HepG2 (cell line): Measurements from ENCODE around the gene ZNF554. TPM values are rescaled to one million over a fixed set of nuclear protein-coding genes. Genes with fewer than 3 reads are reported as not detected.

Experiments used
- ATAC-seq: fragments of 200-7000 bp; cut with Tn5 transposase; 3 replicates; pipeline ENCODE4 v1.9.1; 2020; ENCODE audit warnings: mild to moderate bottlenecking, moderate library complexity
- BruUV-seq: library from RNA; stranded (reverse); fragments of 400-500 nt; replicated peaks from 2 replicates; lab custom pipeline; 2021; lab: Mats Ljungman, UMichigan
- CTCF ChIA-PET: fragments of 300-600 bp; formaldehyde crosslinking; extraction: SDS; loops from one replicate; lab custom pipeline; 2021; ENCODE audit warnings: low total read pairs, inconsistent platforms, low intra/inter-chr PET ratio; lab: Yijun Ruan, JAX
- POLR2A ChIA-PET: fragments of 350-600 bp; sonication (Branson Sonifier 250); formaldehyde crosslinking; loops from one replicate; lab custom pipeline; 2020; ENCODE audit warnings: antibody characterized with exemption, inconsistent platforms; lab: Yijun Ruan, JAX
- DNase-seq: peaks from one replicate; pipeline ENCODE4 v3.0.0-alpha.2; 2015; ENCODE audit warnings: low spot score
- FAIRE-seq: peaks from 3 replicates; lab custom pipeline; 2011; peaks lifted over from hg19 to GRCh38; lab: Jason Lieb, UNC
- H2AFZ ChIP-seq: one replicate; pipeline ENCODE4 v1.6.1; 2011; ENCODE audit warnings: low read length, inconsistent platforms
- H3K27ac ChIP-seq: fragments of 300-600 bp; 3 replicates; pipeline ENCODE4 v1.8.0; 2011; ENCODE audit warnings: mixed run types, mild to moderate bottlenecking, mixed read lengths, low read length, inconsistent platforms; ENCODE audit not compliant: insufficient read depth; ENCODE audit errors: extremely low read length
- H3K27me3 ChIP-seq, 2 experiments: fragments of 200-600 bp in 1 of 2; 2 replicates in 1 of 2; 3 replicates in 1 of 2; pipeline versions ENCODE4 v1.6.0 to v1.8.0; 2011; ENCODE audit warnings: low read length in 2 of 2, mild to moderate bottlenecking in 2 of 2, moderate library complexity in 2 of 2, inconsistent platforms in 1 of 2; ENCODE audit not compliant: insufficient read depth in 2 of 2, control insufficient read depth in 1 of 2
- H3K36me3 ChIP-seq, 2 experiments: fragments of 200-600 bp in 1 of 2; replicated peaks in 1 of 2; 2 replicates in 1 of 2; 3 replicates in 1 of 2; pipeline versions ENCODE4 v1.5.1 to v1.8.0; 2011; ENCODE audit warnings: low read length in 2 of 2, inconsistent platforms in 1 of 2; ENCODE audit not compliant: insufficient read depth in 2 of 2, control insufficient read depth in 1 of 2
- H3K4me1 ChIP-seq: 2 replicates; pipeline ENCODE4 v1.5.1; 2012; ENCODE audit warnings: low read length, inconsistent platforms; ENCODE audit not compliant: insufficient read depth
- H3K4me2 ChIP-seq: 2 replicates; pipeline ENCODE4 v1.6.0; 2011; ENCODE audit warnings: low read depth, low read length, inconsistent platforms
- H3K4me3 ChIP-seq, 3 experiments: fragments of 200-600 bp in 1 of 3; sonication (generic), shearing (Covaris generic) in 1 of 3; replicated peaks in 1 of 3; 2 replicates each; pipeline ENCODE4 v1.5.1; 2011 to 2016; ENCODE audit warnings: low read length in 3 of 3, inconsistent platforms in 2 of 3, low read depth in 2 of 3, mild to moderate bottlenecking in 2 of 3, control low read depth in 1 of 3, mixed read lengths in 1 of 3; ENCODE audit not compliant: insufficient read depth in 1 of 3
- H3K79me2 ChIP-seq: one replicate; pipeline ENCODE4 v1.6.1; 2011; ENCODE audit warnings: low read length, inconsistent platforms; ENCODE audit not compliant: insufficient read depth
- H3K9ac ChIP-seq: 2 replicates; pipeline ENCODE4 v1.6.0; 2011; ENCODE audit warnings: mild to moderate bottlenecking, low read depth, low read length, inconsistent platforms; ENCODE audit not compliant: insufficient read depth
- H3K9me3 ChIP-seq: 2 replicates; pipeline ENCODE4 v1.5.1; 2012; ENCODE audit warnings: mild to moderate bottlenecking, low read length
- H4K20me1 ChIP-seq: 2 replicates; pipeline ENCODE4 v1.6.0; 2011; ENCODE audit warnings: inconsistent platforms, mild to moderate bottlenecking, low read length, moderate library complexity; ENCODE audit not compliant: insufficient read depth
- CCAR2 ChIP-seq: fragments of 200-400 bp; formaldehyde crosslinking; optimal IDR thresholded peaks from 2 replicates; pipeline ENCODE3; 2018; ENCODE audit warnings: low read depth, mild to moderate bottlenecking, low read length, moderate library complexity
- GZF1 ChIP-seq: sonication (generic); formaldehyde crosslinking; IDR thresholded peaks from 2 replicates; pipeline ENCODE4 v1.5.1; 2020; ENCODE audit warnings: mild to moderate bottlenecking, missing genetic modification reagents
- MTA1 ChIP-seq: sonication (generic); formaldehyde crosslinking; IDR thresholded peaks from 2 replicates; pipeline ENCODE4 v1.4.0; 2020; ENCODE audit warnings: missing genetic modification reagents, mild to moderate bottlenecking, borderline replicate concordance
- MXD4 ChIP-seq: IDR thresholded peaks from 2 replicates; pipeline ENCODE4 v1.6.1; 2016; ENCODE audit warnings: mild to moderate bottlenecking, missing biosample characterization, missing genetic modification reagents
- NFATC3 ChIP-seq: sonication (generic); formaldehyde crosslinking; IDR thresholded peaks from 2 replicates; pipeline ENCODE4 v1.5.1; 2020; ENCODE audit warnings: mild to moderate bottlenecking, missing genetic modification reagents
- SMAD9 ChIP-seq: sonication (generic); formaldehyde crosslinking; IDR thresholded peaks from 2 replicates; pipeline ENCODE4 v1.5.1; 2020; ENCODE audit warnings: mild to moderate bottlenecking, missing genetic modification reagents
- SRSF4 ChIP-seq: fragments of 200-400 bp; formaldehyde crosslinking; IDR thresholded peaks from one replicate; pipeline ENCODE4 v1.6.1; 2018; ENCODE audit warnings: mild to moderate bottlenecking, low read depth, low read length, moderate library complexity; ENCODE audit not compliant: poor library complexity, severe bottlenecking
- TCF7L2 ChIP-seq: IDR thresholded peaks from 2 replicates; pipeline ENCODE4 v1.6.1; 2011; ENCODE audit warnings: mild to moderate bottlenecking, low read depth, low read length, moderate library complexity
- ZFP41 ChIP-seq: sonication (generic); formaldehyde crosslinking; IDR thresholded peaks from 2 replicates; pipeline ENCODE4 v1.4.0; 2020; ENCODE audit warnings: mild to moderate bottlenecking, missing genetic modification reagents, borderline replicate concordance
- ZMAT3 ChIP-seq: sonication (generic); formaldehyde crosslinking; conservative IDR thresholded peaks from 2 replicates; pipeline ENCODE4 v1.7.0; 2021; ENCODE audit warnings: missing genetic modification reagents
- ZNF264 ChIP-seq: sonication (generic); formaldehyde crosslinking; IDR thresholded peaks from 2 replicates; pipeline ENCODE4 v1.4.0; 2020; ENCODE audit warnings: missing genetic modification reagents
- ZNF343 ChIP-seq: sonication (generic); formaldehyde crosslinking; IDR thresholded peaks from 2 replicates; pipeline ENCODE4 v1.4.0; 2020; ENCODE audit warnings: mild to moderate bottlenecking, missing genetic modification reagents
- ZNF468 ChIP-seq: sonication (generic); formaldehyde crosslinking; IDR thresholded peaks from 2 replicates; pipeline ENCODE4 v1.8.0; 2022; ENCODE audit warnings: mild to moderate bottlenecking, moderate library complexity, missing genetic modification reagents
- ZNF496 ChIP-seq: sonication (generic); formaldehyde crosslinking; IDR thresholded peaks from 2 replicates; pipeline ENCODE4 v1.8.1; 2023; ENCODE audit warnings: mild to moderate bottlenecking, moderate library complexity, missing genetic modification reagents; ENCODE audit not compliant: insufficient replicate concordance
- ZNF564 ChIP-seq: sonication (generic); formaldehyde crosslinking; IDR thresholded peaks from 2 replicates; pipeline ENCODE4 v1.8.1; 2023; ENCODE audit warnings: mild to moderate bottlenecking, missing genetic modification reagents
- ZNF780A ChIP-seq: sonication (generic); formaldehyde crosslinking; IDR thresholded peaks from 2 replicates; pipeline ENCODE4 v1.8.0; 2022; ENCODE audit warnings: mild to moderate bottlenecking, missing genetic modification reagents, moderate library complexity
- ZNF788 ChIP-seq: sonication (generic); formaldehyde crosslinking; IDR thresholded peaks from 2 replicates; pipeline ENCODE4 v1.5.0; 2020; ENCODE audit warnings: mild to moderate bottlenecking, missing genetic modification reagents, borderline replicate concordance
- WGBS: methylation state at CpG from one replicate; pipeline ENCODE4 v1.1.6; 2017; ENCODE audit warnings: low lambda C conversion rate; 5-methylcytosine and 5-hydroxymethylcytosine counted together
- in situ Hi-C: cut with HindIII; loops from 2 replicates; pipeline ENCODE4 v1.10.0; 2017; ENCODE audit warnings: low pct_unique_long_range_greater_than_20kb; ENCODE audit not compliant: extremely low pct_ligation_motif_present
- intact Hi-C: fragments of 100-400 bp; cut with micrococcal nuclease; formaldehyde crosslinking; loops from one replicate; pipeline ENCODE4 v1.10.0; 2022; ENCODE audit not compliant: unreplicated experiment
- polyA plus RNA-seq, 8 experiments: library from polyadenylated mRNA; depleted of rRNA in 3 of 8; stranded (reverse) in 7 of 8; unstranded in 1 of 8; fragments of >200 nt; fragmentation: Illumina TruSeq in 4 of 8; extraction: Trizol in 4 of 8; gene quantifications; 2 replicates each; pipeline versions ENCODE4 v1.2.1 to v1.2.3, GENCODE V29; 2011 to 2016; ENCODE audit warnings: low read depth in 4 of 8, missing spikeins in 1 of 8, mixed read lengths in 1 of 8; ENCODE audit not compliant: insufficient read depth in 1 of 8
- total RNA-seq, 5 experiments: library from RNA; depleted of rRNA; stranded (reverse); fragments of >200 nt; fragmentation: Illumina TruSeq; extraction: Trizol; gene quantifications; 2 replicates each; pipeline ENCODE4 v1.2.3, GENCODE V29; 2016; ENCODE audit warnings: low read depth in 1 of 5

ZNF554 gene
- total and polyA plus RNA-seq, 2 of the 13 experiments (the other 11 are each of a cell fraction or from before 2014, with no cell fraction given): 2.2 to 2.7 TPM

DNA sequence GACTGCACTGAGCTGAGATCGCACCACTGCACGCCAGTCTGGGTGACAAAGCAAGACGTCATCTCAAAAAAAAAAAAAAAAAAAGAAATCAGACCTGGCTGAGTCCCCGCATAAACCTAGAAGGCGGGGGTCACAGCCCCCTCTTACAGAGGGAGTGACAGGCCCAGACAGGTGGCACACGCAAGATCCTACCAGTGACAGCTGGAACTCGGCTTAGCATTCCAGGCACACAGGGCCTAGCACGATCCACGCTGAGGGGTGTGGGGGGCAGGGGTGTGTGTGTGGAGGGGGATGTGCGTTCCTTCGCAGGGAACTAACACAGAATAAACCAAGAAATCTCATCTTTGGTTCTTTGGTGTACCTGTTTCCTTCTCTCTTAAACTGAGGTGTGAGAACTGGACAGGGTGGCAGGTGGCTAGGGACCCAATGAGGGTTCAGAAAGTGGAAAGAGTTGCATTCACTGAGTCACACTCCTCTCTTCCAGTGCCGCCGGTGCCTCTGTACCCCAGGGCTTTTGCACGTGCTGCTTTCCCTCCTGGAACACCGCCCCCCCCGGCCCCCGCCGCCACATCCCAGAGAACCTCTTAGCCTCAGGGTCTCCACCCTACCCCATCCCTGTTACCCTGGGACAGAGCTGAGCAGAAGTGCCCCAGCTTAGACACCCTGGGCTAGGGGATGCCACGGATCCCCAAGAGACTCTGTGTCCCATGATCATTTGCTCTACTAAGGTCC lies 41.5 kb upstream of the ZNF554 start:
- no peak overlapping the region for H3K4me2 ChIP-seq
- no peak overlapping the region for H3K9ac ChIP-seq
- H3K27ac ChIP-seq: no peak overlapping the region
- 94% methylated on average over 19 of the region's 19 CpGs for WGBS
- H4K20me1 ChIP-seq: peaks cover 9% of the 10 kb centered on the region; the same call in 1 of the 2 replicates
- no peak overlapping the region for H2AFZ ChIP-seq
- H3K4me3 ChIP-seq: no peak overlapping the region
- TF ChIP-seq ZNF343 (CRISPR knock-in tag) (no peak), ZNF496 (no peak), ZMAT3 (CRISPR knock-in tag) (no peak), MXD4 (CRISPR knock-in tag) (no peak), CCAR2 (no peak)
- no peaks in the 10 kb centered on the region for H3K9me3 ChIP-seq
- peaks cover 90% of the 10 kb centered on the region for H3K79me2 ChIP-seq
- intact Hi-C loops (no loop called here), in situ Hi-C loops (no loop called here)
- DNase-seq: no peak
- BruUV-seq: no TSS peak
- no peak for FAIRE-seq
- H3K27me3 ChIP-seq: no peaks in the 10 kb centered on the region; a peak in 1 of 5 replicates
- ATAC-seq: no peak
- peaks cover 0 to 10% of the 10 kb centered on the region in 2 experiments; a peak in 3 of 5 replicates for H3K36me3 ChIP-seq
- ChIA-PET POLR2A (no interaction called here), CTCF (no interaction called here)
- H3K4me1 ChIP-seq: peaks cover 62% of the 10 kb centered on the region

DNA sequence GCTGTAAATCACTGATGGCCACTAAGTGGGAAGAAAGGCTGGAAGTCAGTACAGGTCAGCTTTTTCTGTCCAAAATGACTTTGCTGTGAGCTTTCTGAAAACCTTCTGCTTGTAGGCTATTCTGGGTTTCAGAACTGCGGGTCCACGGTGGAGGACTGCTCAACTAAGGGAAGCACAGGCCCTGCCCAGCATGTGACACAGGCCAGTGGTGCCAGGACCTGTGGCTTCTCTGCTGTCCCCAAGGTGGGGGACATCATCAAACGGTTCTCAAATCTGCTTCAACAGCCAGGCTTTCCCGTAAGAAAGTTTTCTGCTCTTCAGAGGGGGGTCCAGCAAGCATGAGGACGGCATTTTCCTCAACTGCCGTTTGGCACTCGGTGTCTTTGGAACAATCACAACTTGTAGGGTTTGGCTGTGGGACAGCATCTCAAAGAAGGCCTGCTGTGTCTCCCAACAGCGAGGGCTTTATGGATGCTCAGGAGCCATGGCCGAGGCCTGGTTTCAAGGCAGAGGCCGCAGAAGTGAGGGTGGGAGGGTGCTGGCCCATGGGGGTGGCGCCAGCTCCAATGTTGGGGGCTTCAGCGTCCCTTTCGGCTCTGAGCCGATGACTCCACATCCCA lies 40.4 kb upstream of the ZNF554 start:
- no peaks in the 10 kb centered on the region; a peak in 1 of 5 replicates for H3K27me3 ChIP-seq
- no peak overlapping the region for H3K9ac ChIP-seq
- H2AFZ ChIP-seq: no peak overlapping the region
- peaks cover 71% of the 10 kb centered on the region for H3K4me1 ChIP-seq
- in situ Hi-C loops (no loop called here), intact Hi-C loops (no loop called here)
- WGBS: 100% methylated on average over 10 of the region's 14 CpGs
- ChIA-PET POLR2A (interaction anchor here (0.6 kb wide), 1 partner anchor 75 kb away, joined by 3 read pairs; no protein-coding TSS in a partner anchor), CTCF (no interaction called here)
- H3K4me2 ChIP-seq: no peak overlapping the region
- H3K9me3 ChIP-seq: no peaks in the 10 kb centered on the region
- peaks cover 0 to 10% of the 10 kb centered on the region in 2 experiments; a peak in 3 of 5 replicates for H3K36me3 ChIP-seq
- no peak for DNase-seq
- peaks cover 9% of the 10 kb centered on the region; the same call in 1 of the 2 replicates for H4K20me1 ChIP-seq
- no peak for TF ChIP-seq SMAD9 (CRISPR knock-in tag)
- no peak for TF ChIP-seq TCF7L2
- TF ChIP-seq ZNF780A (CRISPR knock-in tag): no peak
- TF ChIP-seq ZNF264 (CRISPR knock-in tag): no peak
- TF ChIP-seq ZNF788 (CRISPR knock-in tag): no peak
- no peak for TF ChIP-seq NFATC3
- TF ChIP-seq ZNF564 (CRISPR knock-in tag): no peak
- TF ChIP-seq GZF1 (CRISPR knock-in tag): no peak
- TF ChIP-seq MTA1 (CRISPR knock-in tag): no peak
- no peak for TF ChIP-seq SRSF4
- TF ChIP-seq ZNF468 (CRISPR knock-in tag): no peak
- TF ChIP-seq ZFP41 (CRISPR knock-in tag): no peak
- FAIRE-seq: no peak
- no peak overlapping the region for H3K4me3 ChIP-seq
- H3K27ac ChIP-seq: no peak overlapping the region
- BruUV-seq: no TSS peak
- ATAC-seq: no peak
- H3K79me2 ChIP-seq: peaks cover 85% of the 10 kb centered on the region
